HL-60/S4 (cell line): ENCODE results near the gene PRSS2.

ENCODE experiments used
- in situ Hi-C: fragments of 300-500 bp; cut with MboI; formaldehyde crosslinking; loops from 2 replicates; pipeline ENCODE4 v1.14.3; 2022; ENCODE audit warnings: low sequenced_read_pairs

Gene PRSS2

GRCh38 chr7:142813699-142814098 lies 42.9 kb downstream of the PRSS2 start:
- in situ Hi-C loops: loop anchor here (25.0 kb wide), 1 partner anchor 176 kb away; no protein-coding TSS in a partner anchor

- in situ Hi-C loops: loop anchor here (25.0 kb wide), 1 partner anchor 177 kb away; no protein-coding TSS in a partner anchor
These were observed 43.7 kb downstream of the PRSS2 start for GRCh38 chr7:142814451-142814850.

GRCh38 chr7:142815134-142815533 lies 44.4 kb downstream of the PRSS2 start:
- in situ Hi-C loops: loop anchor here (25.0 kb wide), 1 partner anchor 178 kb away; no protein-coding TSS in a partner anchor

GRCh38 chr7:142817506-142817905 lies 46.7 kb downstream of the PRSS2 start:
- in situ Hi-C loops: loop anchor here (25.0 kb wide), 1 partner anchor 180 kb away; no protein-coding TSS in a partner anchor

DNA sequence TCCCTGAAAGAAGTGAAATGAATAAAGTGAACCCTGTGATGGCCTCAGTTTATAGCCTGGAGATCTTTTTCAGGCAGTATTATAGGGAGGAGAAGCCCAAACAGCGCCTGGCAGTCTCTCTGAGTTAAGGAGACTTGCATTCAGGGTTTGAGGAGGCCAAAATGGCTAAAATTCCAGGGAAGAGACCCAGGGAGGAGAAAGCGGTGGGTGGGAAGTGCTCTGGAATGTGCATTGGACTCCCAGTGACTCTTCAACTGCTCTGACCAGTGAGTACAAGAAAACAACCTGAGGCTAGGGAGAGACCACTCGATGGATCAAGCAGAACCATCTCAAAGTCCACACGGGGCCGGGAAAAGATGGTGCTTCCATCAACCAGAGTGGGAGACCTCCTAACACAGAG lies 48.8 kb downstream of the PRSS2 start:
- in situ Hi-C loops: loop anchor here (25.0 kb wide), 1 partner anchor 182 kb away; no protein-coding TSS in a partner anchor

- in situ Hi-C loops: loop anchor here (25.0 kb wide), 1 partner anchor 185 kb away; no protein-coding TSS in a partner anchor
These were observed 51.9 kb downstream of the PRSS2 start for GRCh38 chr7:142822714-142823113.
